Kidney (tissue), 14 donors: ENCODE measurements around the gene DEPDC1B. TPM values are rescaled to one million over a fixed set of nuclear protein-coding genes. Genes with fewer than 3 reads are reported as not detected.
A peak's percentile ranks its signal among the peaks of the same experiment; 100 is the strongest.

Experiments
- DNase-seq, 5 donors: peaks; one replicate each; pipeline ENCODE4 v3.0.0-alpha.2; 2013 to 2020
- FAIRE-seq: peaks from 2 replicates; lab custom pipeline; 2012; peaks lifted over from hg19 to GRCh38; lab: Jason Lieb, UNC
- H3K27ac ChIP-seq, 2 donors: one replicate each; pipeline ENCODE4 v1.7.0; 2013; ENCODE audit warnings: low read depth in 2 of 2, low read length in 2 of 2, inconsistent platforms in 1 of 2
- H3K27me3 ChIP-seq: one replicate; pipeline ENCODE4 v1.7.1; 2013; ENCODE audit warnings: low read length, inconsistent platforms; ENCODE audit not compliant: control insufficient read depth, insufficient read depth
- H3K36me3 ChIP-seq, 3 donors: one replicate each; pipeline versions ENCODE4 v1.7.0 to v1.7.1; 2013; ENCODE audit warnings: low read length in 3 of 3, control low read depth in 1 of 3, inconsistent platforms in 1 of 3; ENCODE audit not compliant: insufficient read depth in 3 of 3, control insufficient read depth in 2 of 3
- H3K4me1 ChIP-seq, 3 donors: one replicate each; pipeline versions ENCODE4 v1.7.0 to v1.7.1; 2013; ENCODE audit warnings: low read length in 3 of 3, inconsistent platforms in 1 of 3, low read depth in 1 of 3; ENCODE audit not compliant: control insufficient read depth in 2 of 3, insufficient read depth in 2 of 3
- H3K4me3 ChIP-seq, 3 donors: one replicate each; pipeline versions ENCODE4 v1.7.0 to v1.8.1; 2013; ENCODE audit warnings: low read length in 3 of 3, control low read depth in 1 of 3, inconsistent platforms in 1 of 3
- H3K9ac ChIP-seq, 3 donors: one replicate each; pipeline versions ENCODE4 v1.7.0 to v1.7.1; 2013; ENCODE audit warnings: low read length in 3 of 3, control low read depth in 1 of 3, inconsistent platforms in 1 of 3
- H3K9me3 ChIP-seq, 3 donors: one replicate each; pipeline versions ENCODE4 v1.7.0 to v1.7.1; 2013; ENCODE audit warnings: low read length in 3 of 3, control low read depth in 1 of 3, inconsistent platforms in 1 of 3; ENCODE audit not compliant: control insufficient read depth in 2 of 3, insufficient read depth in 1 of 3
- intact Hi-C: fragments of 100-400 bp; cut with DNase I; formaldehyde crosslinking; loops from one replicate; pipeline ENCODE4 v1.11.1; 2022
- polyA plus RNA-seq: library from polyadenylated mRNA; stranded (reverse); fragments of 350-450 nt; fragmentation: Illumina TruSeq; extraction: RNeasy Lipid Tissue Mini Kit (QIAGEN cat#74804); gene quantifications from one replicate; pipeline ENCODE4 v1.2.3, GENCODE V29; 2014; ENCODE audit warnings: low read depth, low replicate concordance; ENCODE audit not compliant: insufficient read depth
- total RNA-seq: library from RNA; stranded (reverse); fragmentation: NEBNext Ultra II Directional; extraction: Animal tissue kit (Norgen Biotek cat#: 25700); gene quantifications from one replicate; pipeline ENCODE4 v1.2.1, GENCODE V29; 2021
- TF ChIP-seq, protein P1 (sequence below): IDR thresholded peaks from 3 replicates; pipeline ENCODE4 v1.5.1; 2012; ENCODE audit warnings: mild to moderate bottlenecking, moderate library complexity, borderline replicate concordance; ENCODE audit not compliant: insufficient read depth; ENCODE audit errors: extremely low read depth
- donor health status: control.
- donor health status: control.
- donor health status: control.
- donor health status: control.
- donor health status: control.
- donor health status: DM: yes; HTN: yes; CAD: no.
- donor health status: Normal renal cell carcinoma (clear cell type).

The DEPDC1B gene
- total and polyA plus RNA-seq, 2 donors from 2014 or later, result 0.50 to 5.2 TPM

DNA sequence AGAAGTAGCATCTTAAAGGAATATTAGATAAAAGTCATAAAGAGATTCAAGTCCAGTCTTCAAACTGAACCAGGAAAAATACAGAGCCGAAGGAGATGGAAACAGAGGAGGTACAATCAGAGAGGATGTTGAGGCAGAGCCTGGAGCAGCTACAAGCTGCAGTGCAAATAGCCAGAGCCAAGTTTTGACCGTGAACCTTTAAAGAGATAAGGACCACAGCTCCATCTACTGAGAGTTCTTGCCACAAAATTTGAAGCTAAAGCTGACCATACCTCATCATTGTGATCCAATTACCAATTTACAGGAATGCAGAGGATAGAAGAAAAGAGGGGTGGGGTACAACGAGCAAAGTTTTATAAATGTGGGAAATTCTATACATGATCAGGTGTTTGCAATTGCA lies 10.4 kb upstream of the DEPDC1B start:
- Histone ChIP-seq H3K9me3 (no peaks in the 10 kb centered on the region), H3K4me1 (no peaks in the 10 kb centered on the region), H3K27me3 (no peaks in the 10 kb centered on the region), H3K27ac (no peak overlapping the region), H3K36me3 (no peaks in the 10 kb centered on the region), H3K9ac (no peak overlapping the region), H3K4me3 (no peak overlapping the region)
- DNase-seq (no peak), FAIRE-seq (no peak)
- TF ChIP-seq, protein P1, sequence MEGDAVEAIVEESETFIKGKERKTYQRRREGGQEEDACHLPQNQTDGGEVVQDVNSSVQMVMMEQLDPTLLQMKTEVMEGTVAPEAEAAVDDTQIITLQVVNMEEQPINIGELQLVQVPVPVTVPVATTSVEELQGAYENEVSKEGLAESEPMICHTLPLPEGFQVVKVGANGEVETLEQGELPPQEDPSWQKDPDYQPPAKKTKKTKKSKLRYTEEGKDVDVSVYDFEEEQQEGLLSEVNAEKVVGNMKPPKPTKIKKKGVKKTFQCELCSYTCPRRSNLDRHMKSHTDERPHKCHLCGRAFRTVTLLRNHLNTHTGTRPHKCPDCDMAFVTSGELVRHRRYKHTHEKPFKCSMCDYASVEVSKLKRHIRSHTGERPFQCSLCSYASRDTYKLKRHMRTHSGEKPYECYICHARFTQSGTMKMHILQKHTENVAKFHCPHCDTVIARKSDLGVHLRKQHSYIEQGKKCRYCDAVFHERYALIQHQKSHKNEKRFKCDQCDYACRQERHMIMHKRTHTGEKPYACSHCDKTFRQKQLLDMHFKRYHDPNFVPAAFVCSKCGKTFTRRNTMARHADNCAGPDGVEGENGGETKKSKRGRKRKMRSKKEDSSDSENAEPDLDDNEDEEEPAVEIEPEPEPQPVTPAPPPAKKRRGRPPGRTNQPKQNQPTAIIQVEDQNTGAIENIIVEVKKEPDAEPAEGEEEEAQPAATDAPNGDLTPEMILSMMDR, result no peak
- intact Hi-C loops, result no loop called here

DNA sequence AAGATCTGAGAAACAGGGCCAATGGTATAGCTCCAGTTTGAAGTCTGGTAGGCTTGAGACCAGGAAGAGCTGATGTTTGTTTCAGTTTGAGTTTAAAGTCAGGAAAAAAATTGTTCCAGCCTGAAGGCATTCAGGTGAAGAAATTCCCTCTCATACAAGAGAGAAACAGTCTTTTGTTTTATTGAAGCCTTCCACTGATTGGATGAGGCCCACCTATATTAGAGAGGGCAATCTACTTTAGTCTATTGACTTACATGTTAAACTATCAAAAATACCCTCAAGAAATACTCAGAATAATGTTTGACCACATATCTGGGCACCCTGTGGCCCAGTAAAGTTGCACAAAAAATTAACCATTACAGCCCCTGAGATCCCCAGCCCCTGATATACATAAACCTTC lies 5.2 kb upstream of the DEPDC1B start:
- Histone ChIP-seq H3K9me3 (no peaks in the 10 kb centered on the region), H3K4me1 (peaks cover 0 to 2% (median 0%) of the 10 kb centered on the region in 3 donors), H3K36me3 (no peaks in the 10 kb centered on the region), H3K27ac (no peak overlapping the region), H3K4me3 (no peak overlapping the region), H3K9ac (no peak overlapping the region), H3K27me3 (no peaks in the 10 kb centered on the region)
- no peak for FAIRE-seq
- intact Hi-C loops, result no loop called here
- TF ChIP-seq, protein P1, result no peak
- DNase-seq, result no peak

DNA sequence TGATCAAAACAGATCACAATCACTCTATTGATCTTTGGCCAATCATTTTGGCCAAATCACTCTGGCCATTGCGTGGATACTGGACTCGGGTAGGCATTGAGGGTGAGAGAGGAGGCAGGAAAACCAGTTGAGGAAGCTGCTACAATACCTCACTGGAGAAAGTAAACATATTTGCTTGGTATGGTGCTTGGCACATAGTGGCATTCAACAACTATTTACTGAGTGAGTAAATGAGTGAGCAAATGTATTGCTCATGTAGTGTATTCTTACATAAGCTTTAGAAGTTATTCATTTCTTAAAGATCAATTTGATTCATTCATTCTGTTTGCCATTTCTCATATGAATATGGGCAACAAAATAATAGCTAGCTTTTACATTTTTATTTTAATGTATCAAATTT lies 4.0 kb upstream of the DEPDC1B start:
- Histone ChIP-seq H3K9me3 (no peaks in the 10 kb centered on the region), H3K9ac (no peak overlapping the region), H3K27me3 (no peaks in the 10 kb centered on the region), H3K36me3 (no peaks in the 10 kb centered on the region), H3K4me3 (no peak overlapping the region), H3K4me1 (peaks cover 0 to 5% (median 0%) of the 10 kb centered on the region in 3 donors), H3K27ac (no peak overlapping the region)
- DNase-seq (no peak), FAIRE-seq (no peak)
- TF ChIP-seq, protein P1, result no peak
- intact Hi-C loops, result no loop called here

DNA sequence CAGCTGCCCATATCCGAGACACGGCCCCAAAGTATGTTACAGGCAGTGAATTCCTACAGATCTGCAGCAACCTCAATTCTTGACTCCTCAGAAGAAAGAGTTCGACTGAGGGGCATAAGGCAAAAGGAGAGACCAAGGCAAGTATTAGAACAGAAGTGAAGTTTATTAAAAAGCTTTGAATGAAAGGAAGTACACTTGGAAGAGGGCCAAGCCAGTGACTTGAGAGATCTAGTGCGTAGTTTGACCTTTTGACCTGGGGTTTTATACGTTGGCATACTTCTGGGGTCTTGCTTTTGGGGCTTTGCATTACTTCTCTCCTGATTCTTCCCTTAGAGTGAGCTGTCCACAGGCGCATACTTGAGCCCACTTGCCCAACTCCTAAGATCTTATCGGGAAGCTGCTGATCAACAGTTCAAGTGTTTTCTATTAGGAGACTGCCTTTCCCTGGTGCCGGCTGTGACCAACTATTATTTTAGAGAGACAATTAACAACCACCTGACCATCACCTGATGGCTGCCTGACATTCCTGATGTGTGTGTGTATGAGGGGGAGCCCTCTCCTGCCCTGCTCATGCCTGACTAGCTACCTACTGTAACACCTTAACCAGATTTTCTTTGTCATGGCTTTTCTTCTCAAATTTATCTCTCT lies 1.5 kb upstream of the DEPDC1B start:
- FAIRE-seq (no peak), DNase-seq (peak in 2 of 5 donors; percentile 15 to 31)
- intact Hi-C loops, result no loop called here
- no peaks in the 10 kb centered on the region for H3K27me3 ChIP-seq
- H3K9me3 ChIP-seq, result no peaks in the 10 kb centered on the region
- H3K27ac ChIP-seq, result peak overlapping the region; percentile 20 to 36
- H3K4me3 ChIP-seq, result no peak overlapping the region
- H3K4me1 ChIP-seq, result peaks cover 0 to 5% (median 0%) of the 10 kb centered on the region in 3 donors
- H3K9ac ChIP-seq, result no peak overlapping the region
- TF ChIP-seq, protein P1, result no peak
- no peaks in the 10 kb centered on the region for H3K36me3 ChIP-seq
